ENCODE data around the gene RAVER1.

The RAVER1 gene

DNA sequence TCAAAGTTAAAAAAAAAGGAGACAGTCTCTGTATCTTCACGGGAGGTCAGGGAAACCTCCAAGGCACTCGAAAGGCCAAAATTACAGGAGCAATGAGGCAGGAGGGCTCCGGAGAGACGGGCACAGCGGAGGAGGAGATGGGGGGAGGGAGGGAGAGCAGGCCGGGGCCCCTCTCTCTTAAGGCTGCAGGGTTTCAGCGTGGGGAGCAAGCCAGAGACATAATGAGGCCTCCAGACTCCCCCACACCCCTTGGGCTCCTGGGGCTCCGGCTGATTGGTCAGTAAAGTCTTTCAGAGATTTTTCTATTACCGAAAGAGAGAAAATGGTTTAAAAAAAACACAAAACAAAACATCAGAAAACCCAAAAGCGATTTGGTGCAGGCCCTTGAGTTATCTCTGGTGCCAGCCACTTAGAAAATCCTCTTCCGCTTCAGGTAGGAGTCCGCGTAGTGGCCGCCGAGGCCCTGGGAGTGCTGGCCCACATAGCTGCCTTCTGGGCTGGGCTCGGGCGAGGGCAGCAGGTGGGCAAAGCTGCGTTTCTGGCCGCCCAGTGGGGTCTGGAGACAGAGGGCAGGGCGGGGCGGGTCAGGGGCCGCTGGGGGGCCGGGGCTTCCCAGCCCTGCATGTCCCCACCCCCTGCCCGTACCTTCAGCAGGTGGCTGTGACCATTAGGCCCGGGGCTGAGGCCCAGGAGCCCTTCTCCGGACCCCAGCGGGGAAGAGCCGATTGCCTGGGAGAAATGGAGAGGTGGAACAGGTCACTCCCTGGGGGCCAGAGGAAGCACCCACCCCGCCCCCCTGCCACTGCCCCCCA lies 16.1 kb downstream of the RAVER1 start:
- H3K4me3 ChIP-seq (ENCODE audit: control insufficient read depth, low read depth, low read length) = no peak overlapping the region
- TF ChIP-seq, protein P1, sequence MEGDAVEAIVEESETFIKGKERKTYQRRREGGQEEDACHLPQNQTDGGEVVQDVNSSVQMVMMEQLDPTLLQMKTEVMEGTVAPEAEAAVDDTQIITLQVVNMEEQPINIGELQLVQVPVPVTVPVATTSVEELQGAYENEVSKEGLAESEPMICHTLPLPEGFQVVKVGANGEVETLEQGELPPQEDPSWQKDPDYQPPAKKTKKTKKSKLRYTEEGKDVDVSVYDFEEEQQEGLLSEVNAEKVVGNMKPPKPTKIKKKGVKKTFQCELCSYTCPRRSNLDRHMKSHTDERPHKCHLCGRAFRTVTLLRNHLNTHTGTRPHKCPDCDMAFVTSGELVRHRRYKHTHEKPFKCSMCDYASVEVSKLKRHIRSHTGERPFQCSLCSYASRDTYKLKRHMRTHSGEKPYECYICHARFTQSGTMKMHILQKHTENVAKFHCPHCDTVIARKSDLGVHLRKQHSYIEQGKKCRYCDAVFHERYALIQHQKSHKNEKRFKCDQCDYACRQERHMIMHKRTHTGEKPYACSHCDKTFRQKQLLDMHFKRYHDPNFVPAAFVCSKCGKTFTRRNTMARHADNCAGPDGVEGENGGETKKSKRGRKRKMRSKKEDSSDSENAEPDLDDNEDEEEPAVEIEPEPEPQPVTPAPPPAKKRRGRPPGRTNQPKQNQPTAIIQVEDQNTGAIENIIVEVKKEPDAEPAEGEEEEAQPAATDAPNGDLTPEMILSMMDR (IDR thresholded peaks at IDR 0.05; ENCODE audit: control insufficient read depth, insufficient read depth, low read depth, low read length, missing control alignments) = no peak

DNA sequence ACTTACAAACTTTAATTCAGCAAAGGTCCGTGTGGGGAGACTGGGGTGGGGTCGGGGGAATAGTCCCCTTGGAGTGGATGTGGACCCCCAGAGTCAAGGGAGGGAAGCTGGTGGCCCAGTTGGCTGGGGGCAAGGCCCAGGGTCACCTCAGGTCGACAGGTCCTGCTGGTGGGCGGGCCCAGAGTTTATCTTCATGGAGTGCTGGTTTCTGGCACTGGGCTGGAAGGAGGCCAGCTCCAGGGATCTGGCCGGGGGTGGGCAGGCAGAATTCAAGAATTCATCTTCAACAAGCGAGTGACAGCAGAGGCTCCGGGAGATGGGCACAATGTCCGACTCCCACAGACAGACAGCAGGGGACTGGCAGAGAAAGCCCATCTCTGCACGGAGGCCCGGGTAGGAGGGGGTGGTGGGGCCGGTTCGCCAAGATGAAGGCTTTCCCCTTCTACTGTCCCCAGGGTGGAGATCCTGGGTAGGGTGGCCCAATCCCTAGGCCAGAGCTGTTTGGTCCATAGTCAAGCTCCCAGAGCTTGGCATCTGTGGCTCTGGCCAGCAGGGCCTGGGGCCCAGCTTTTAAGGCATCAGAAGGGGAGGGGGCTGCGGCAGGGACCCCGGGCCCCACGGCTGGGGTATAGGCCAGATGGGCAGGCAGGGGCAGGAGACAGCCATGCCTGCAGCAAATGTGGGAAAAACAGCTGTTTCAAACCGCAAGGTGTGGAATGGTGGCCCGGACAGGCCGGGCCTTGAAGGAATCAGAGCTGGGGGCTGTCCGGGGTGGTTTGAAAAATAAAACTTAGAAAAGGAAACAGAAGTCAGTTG lies 16.9 kb downstream of the RAVER1 start:
- no peak overlapping the region; the same call in 1 of the 2 replicates for H3K4me3 ChIP-seq (ENCODE audit: control insufficient read depth, low read depth, low read length)
- TF ChIP-seq, protein P1 (IDR thresholded peaks at IDR 0.05; ENCODE audit: control insufficient read depth, insufficient read depth, low read depth, low read length, missing control alignments) = no peak
- no peak for DNase-seq (ENCODE audit: low read depth)

More for the DNA sequence above, 16.1 kb downstream of the RAVER1 start:
- DNase-seq (ENCODE audit: low read depth) = no peak

DNA sequence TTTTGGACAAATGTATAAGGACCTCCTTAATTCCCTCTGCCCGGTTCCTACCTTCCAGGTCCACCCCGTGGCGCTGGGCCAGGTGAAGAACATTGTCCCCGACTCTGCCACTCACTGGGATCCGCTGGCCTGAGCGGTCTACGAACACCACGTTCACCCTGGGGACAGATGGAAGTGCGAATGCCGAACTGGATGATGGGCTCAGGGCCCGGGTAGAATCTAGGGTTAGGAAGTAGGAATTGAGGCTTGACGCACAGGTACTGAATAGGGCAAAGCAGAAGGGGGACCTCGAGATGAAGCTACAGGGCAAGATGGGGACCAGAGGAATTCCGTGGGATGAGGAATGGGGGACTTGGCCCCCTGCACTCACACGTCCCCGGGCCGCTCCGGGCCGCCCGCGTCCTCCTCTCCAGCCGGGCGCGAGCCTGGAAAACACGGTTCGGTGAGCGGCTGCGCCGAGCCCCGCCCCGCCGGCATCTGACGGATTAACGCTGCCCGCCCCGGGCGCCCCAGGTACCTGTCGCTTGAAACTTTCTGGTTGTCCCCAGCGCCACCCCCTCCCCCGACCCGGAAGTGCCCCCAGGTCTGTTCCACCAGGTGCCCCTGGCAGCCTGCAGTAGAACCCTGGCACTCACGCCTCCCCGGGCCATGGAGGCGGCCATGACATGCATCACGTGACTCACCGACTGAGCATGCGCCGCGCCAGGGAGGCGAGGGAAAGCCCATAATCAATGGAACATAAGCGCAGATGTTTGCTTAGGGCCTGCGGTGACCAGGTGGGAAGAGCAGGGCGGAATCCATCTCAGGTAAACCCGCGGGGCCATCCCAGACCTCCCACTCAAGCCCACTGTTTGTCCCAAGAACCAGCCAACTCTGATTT lies 17.8 kb downstream of the RAVER1 start, which contains the start of gene FDX2:
TSS of gene FDX2 (minus strand) at position 681 of the 880 bp plus-strand sequence. CDS start at position 662, 19 bp downstream.
- TF ChIP-seq, protein P1 (IDR thresholded peaks at IDR 0.05; ENCODE audit: control insufficient read depth, insufficient read depth, low read depth, low read length, missing control alignments) = no peak
- no peak for DNase-seq (ENCODE audit: low read depth)
- H3K4me3 ChIP-seq (ENCODE audit: control insufficient read depth, low read depth, low read length) = peak within 1 kb of the TSS; percentile 57

DNA sequence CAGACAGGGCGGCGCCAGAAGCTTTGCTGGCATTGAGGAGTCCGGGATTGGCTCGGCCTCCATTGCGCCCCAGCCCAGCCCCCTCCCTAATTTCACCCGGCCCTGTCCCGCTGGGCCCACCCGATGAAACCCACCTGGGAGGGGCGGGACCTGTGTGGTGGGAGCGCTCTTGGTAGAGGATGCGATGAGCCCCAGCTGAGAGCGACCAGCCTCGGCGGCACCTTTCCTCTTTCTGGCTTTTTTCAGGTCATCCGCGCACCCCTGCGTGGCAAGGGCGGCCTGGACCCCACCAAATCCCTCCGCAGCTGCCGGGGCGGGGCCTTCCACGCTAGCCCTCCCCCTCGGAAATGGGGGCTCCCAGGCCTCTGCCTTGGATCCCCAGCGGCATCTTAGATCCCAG lies 23.9 kb downstream of the RAVER1 start, which contains the start of gene ZGLP1:
TSS of gene ZGLP1 (minus strand) at position 393 of the 400 bp plus-strand sequence.
- DNase-seq (ENCODE audit: low read depth) = no peak
- no peak within 1 kb of the TSS for H3K4me3 ChIP-seq (ENCODE audit: control insufficient read depth, low read depth, low read length)
- TF ChIP-seq, protein P1 (IDR thresholded peaks at IDR 0.05; ENCODE audit: control insufficient read depth, insufficient read depth, low read depth, low read length, missing control alignments) = no peak

DNA sequence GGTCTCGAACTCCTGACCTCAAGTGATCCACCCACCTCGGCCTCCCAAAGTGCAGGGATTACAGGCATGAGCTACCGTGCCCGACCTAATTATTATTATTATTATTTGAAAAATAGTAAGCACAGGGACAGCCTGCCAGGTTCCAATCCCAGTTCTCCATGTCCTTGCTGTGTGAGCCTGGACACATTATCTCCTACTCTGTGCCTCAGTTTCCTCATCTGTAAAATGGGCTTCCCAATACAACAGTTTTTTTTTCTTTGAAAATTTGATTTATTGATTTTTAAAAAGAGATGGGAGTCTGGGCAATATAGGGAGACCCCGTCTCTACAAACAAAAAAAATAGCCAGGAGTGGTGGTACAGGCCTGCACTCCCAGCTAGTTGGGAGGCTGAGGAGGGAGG lies 27.0 kb downstream of the RAVER1 start:
- TF ChIP-seq, protein P1 (IDR thresholded peaks at IDR 0.05; ENCODE audit: control insufficient read depth, insufficient read depth, low read depth, low read length, missing control alignments) = no peak
- DNase-seq (ENCODE audit: low read depth) = no peak
- no peak overlapping the region for H3K4me3 ChIP-seq (ENCODE audit: control insufficient read depth, low read depth, low read length)

All from AG09309 (cell line).